ENCODE data around the gene PHACTR2.
"Not testable (repeated sequence)": the region's sequence is repeated elsewhere in the genome, so short reads cannot be mapped to it uniquely, and the experiment has no call there.

The PHACTR2 gene

GRCh38 chr6:143806282-143807102 is 128.7 kb downstream of the PHACTR2 start:
- no peak for DNase-seq

DNA sequence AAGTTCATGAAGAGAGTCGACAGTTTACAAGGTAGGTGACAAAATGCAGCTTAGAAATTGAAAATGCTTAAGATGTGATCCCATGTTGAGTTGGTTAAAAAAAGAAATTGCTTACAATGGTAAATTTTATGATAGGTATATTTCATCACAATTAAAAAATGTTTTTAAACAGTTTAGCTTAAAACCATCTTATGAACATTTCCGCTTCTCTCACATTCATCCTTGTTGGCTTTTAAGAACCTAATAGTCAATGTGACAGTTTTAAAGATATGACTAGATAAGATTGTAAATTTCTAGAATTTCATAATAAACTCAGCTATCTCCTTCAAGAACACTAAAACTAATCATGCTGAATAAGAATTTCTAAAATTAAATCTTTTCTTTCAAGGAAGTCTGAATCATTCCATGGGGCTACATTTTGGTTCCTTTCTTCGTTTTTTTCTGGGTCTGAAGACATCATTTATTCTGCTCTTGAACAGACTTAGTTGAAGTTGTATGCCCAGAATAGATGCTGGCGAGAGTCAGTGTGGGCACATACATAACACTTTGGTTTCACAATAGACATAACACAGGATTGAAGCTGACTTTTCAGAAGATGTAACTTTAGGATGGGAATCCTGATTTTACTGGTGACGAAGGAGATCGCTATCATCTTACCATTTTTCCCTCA is 129.5 kb downstream of the PHACTR2 start:
- DNase-seq: peak in 6 of 58 donors; percentile 1 to 21 (median 6)

DNA sequence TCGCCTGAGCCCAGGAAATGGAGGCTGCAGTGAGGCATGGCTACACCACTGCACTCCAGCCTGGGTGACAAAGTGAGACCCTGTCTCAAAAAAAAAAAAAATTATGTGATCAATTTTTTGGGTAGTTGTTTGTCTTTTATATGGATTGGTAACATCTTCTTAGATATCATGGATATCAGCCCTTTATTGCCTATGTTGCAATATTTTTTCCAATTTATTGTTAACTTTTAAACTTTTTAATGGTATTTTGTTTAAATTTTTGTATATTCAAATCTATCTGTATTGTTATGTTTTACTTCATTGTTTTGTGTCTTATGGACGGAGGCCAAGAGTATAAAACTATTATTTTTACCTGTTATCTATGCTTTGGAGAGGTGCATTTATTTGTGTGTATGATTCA is 133.0 kb downstream of the PHACTR2 start:
- no peak for DNase-seq

- no peak for DNase-seq
Observed at GRCh38 chr6:143811501-143812157, 133.9 kb downstream of the PHACTR2 start.

DNA sequence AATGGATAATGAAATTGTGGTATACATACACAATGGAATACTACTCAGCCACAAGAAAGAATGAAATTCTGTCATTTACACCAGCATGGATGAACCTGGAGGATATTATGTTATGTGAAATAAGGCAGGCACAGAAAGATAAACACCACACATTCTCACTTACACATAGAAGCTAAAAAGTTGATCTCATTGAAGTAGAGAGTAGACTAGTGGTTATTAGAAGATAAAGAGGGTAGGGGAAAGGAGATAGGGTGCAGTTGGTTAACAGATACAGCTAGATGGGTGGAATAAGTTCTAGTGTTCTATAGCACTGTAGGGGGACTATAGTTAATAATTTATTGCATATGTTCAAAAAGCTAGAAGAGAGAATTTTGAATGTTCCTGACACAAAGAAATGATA is 139.9 kb downstream of the PHACTR2 start:
- no peak for DNase-seq

DNA sequence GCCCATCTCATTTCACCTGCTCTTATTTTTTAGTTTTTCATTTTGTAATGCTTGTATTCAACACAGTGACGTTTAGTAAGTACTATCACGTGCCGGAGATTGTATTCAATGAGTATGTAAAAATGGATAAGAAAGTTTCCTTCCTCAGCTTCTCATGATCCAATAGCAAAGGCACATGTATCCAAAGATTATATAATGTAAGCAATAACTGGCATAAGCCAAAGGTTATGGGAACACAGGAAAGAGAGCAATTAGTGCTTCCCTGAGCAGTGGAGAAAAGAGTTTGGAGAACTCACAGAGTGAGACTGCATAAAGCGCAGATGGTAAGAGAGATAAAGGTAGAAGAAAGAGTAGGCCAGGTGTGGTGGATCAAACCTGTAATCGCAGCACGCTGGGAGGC is 143.6 kb downstream of the PHACTR2 start:
- no peak for DNase-seq

DNA sequence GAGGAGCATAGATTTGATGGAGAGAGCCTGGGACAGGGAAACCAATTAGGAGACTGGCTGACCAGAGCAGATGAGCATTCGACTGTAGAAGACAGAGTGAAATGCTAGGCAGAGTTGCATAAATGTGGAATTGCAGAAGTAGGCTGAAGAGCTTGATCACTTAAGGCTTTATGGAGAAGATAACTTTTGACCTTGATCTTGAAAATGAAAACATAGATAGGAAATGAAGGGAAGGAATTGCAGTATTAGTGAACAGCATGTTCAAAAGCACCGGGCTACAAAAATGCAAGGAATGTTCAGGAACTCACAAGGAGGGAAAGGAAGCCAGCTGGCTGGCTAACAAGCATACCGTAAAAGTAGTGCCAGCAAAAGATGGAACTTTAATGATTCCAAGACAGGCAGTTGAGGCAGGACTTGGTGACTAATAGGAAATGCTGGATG is 144.8 kb downstream of the PHACTR2 start:
- no peak for DNase-seq

- no peak for DNase-seq
Observed at GRCh38 chr6:143823548-143823947, 145.8 kb downstream of the PHACTR2 start.

DNA sequence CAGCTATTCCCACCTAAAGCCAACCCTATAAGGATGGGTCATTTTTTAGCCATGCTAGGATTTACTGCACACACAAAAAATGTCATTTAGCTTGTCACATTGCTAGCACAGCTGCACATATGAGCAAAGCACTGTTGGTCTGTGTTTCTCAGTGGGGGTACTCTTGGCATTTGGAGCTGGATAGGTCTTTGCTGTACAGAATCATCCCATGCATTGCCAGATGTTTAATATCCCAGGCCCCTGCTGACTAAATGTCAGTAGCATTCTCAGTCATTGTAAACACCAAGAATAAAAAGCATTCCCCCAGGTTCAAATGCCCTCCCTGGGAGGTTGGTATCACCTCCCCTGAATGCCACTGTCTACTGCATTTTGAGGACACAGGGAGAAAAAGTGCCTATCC is 150.8 kb downstream of the PHACTR2 start:
- no peak for DNase-seq

- no peak for DNase-seq
Observed at GRCh38 chr6:143836150-143836549, 158.4 kb downstream of the PHACTR2 start.

DNA sequence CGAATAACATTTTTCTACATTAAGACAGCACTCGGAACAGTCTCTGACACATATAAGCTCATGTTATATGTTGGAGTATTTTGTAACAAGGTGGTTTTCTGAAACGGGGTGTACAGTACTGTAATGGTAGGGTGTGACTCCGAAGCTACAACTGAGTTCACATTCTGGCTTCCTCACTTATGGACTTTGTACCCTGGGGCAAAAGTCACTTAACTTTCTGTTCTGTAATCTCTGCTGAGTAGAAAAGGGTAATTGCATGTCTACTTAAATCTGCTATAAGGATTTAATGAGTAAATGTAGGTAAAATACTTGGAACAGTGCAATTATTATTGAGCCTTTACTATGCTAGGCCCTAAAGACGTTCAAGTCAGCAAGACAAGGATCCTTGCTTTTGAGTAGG is 160.6 kb downstream of the PHACTR2 start:
- no peak for DNase-seq

- DNase-seq: peak in 4 of 58 donors; percentile 2 to 30 (median 5)
Observed at GRCh38 chr6:143839196-143839595, 161.4 kb downstream of the PHACTR2 start.

DNA sequence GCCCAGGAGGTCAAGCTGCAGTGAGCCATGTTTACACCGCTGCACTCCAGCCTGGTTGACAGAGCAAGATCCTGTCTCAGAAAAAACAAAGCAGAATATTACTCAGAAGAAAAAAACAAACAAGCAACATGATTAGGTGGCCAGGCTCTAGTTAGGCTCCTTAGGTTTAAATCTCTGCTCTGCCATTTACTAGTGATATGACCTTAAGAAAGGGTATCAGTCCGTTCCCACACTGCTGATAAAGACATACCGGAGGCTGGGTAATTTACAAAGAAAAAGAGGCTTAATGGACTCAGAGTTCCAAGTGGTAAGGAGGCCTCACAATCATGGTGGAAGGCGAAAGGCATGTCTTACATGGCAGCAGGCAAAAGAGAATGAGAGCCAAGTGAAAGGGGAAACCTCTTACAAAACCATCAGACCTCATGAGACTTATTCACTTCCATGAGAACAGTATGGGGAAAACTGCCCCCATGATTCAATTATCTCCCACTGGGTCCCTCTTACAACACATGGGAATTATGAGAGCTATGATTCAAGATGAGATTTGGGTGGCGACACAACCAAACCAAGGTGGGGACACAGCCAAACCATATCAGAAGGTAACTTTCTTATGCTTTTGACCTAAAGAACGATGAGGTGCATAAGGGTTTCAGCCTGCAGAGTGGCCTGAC is 163.0 kb downstream of the PHACTR2 start:
- no peak for DNase-seq

- peak in 11 of 58 donors; percentile 8 to 67 (median 33) for DNase-seq
Observed at GRCh38 chr6:143842461-143842901, 164.7 kb downstream of the PHACTR2 start.

DNA sequence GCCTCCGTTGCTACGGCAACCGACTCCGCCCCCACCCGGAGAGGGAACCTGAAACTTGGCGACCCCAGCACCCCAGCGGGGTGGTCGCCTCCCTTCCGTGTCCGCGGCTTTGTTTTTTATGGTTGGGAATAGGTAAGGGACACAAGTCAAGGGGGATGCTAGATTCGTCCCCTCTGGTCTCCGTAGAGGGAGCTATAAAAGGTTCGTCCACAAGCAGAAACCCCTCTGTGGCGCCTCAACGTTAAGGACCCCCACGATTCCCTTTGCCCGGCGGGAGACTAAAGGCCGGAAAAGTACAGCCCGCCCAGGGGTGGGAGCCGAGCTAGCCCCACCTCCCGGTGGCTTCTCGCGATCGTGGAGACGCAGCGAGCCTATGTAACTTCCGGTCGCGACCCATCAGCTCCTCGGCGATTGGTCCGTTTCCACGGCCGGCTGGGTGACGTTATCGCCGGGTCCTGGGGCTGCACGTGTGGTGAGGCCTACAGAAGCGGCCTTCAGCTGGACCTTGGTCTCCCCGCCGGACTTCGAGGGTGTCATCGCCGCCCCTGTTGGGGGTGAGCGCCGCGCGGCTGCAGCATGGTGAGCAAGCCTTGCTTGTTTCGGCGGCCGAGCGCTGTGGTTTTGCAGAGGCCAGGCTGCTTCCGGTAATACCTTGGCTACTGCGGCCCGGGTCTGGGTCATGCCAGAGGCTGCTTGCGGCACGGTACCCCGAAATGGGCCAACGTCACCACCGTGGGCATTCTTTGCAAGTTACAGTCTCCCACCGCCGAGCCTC is 165.3 kb downstream of the PHACTR2 start, which contains the start of gene LTV1:
Gene LTV1, plus strand, starts transcription at position 437 of the 775 bp plus-strand sequence. Its CDS starts 140 bp downstream, at position 577.
- peak; percentile 67 to 98 (median 95) for DNase-seq

GRCh38 chr6:143843677-143843999 is 165.9 kb downstream of the PHACTR2 start:
- DNase-seq: peak in 1 of 58 donors; percentile 67

- no peak for DNase-seq
Observed at GRCh38 chr6:143844006-143844405, 166.2 kb downstream of the PHACTR2 start.

GRCh38 chr6:143845033-143845432 is 167.3 kb downstream of the PHACTR2 start:
- no peak for DNase-seq

DNA sequence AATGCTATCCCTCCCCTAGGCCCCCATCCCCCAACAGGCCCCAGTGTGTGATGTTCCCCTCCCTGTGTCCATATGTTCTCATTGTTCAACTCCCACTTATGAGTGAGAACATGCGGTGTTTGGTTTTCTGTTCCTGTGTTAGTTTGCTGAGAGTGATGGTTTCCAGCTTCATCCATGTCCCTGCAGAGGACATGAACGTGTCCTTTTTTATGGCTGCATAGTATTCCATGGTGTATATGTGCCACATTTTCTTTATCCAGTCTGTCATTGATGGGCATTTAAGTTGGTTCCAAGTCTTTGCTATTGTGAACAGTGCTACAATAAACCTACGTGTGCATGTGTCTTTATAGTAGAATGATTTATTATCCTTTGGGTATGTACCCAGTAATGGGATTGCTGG is 173.9 kb downstream of the PHACTR2 start:
- DNase-seq: not testable (repeated sequence)

GRCh38 chr6:143855057-143855456 is 177.3 kb downstream of the PHACTR2 start:
- not testable (repeated sequence) for DNase-seq

GRCh38 chr6:143856762-143857161 is 179.0 kb downstream of the PHACTR2 start:
- not testable (repeated sequence) for DNase-seq
